T-helper 1 cell treated with Interleukin-12 subunit alpha and Interleukin-12 subunit beta and Interleukin-4 antibody, amounts not matched to agents 30 μg/mL and 1 μg/mL, for 36 hours (primary cell): ENCODE results near the gene TAF5.

Experiments
- H3K27ac Mint-ChIP-seq: one replicate; pipeline ENCODE4 v1.8.0; 2021; ENCODE audit warnings: mild to moderate bottlenecking, mixed read lengths
- H3K27me3 Mint-ChIP-seq: one replicate; pipeline ENCODE4 v1.8.0; 2021; ENCODE audit warnings: low read depth, mixed read lengths
- H3K36me3 Mint-ChIP-seq: one replicate; pipeline ENCODE4 v1.8.0; 2021; ENCODE audit warnings: low read depth, mixed read lengths
- H3K4me1 Mint-ChIP-seq: one replicate; pipeline ENCODE4 v1.8.0; 2021; ENCODE audit warnings: low read depth, mixed read lengths
- H3K4me3 Mint-ChIP-seq: one replicate; pipeline ENCODE4 v1.8.0; 2021; ENCODE audit warnings: mild to moderate bottlenecking, moderate library complexity, mixed read lengths
- H3K9me3 Mint-ChIP-seq: one replicate; pipeline ENCODE4 v1.8.0; 2021; ENCODE audit warnings: mixed read lengths

The TAF5 gene

DNA sequence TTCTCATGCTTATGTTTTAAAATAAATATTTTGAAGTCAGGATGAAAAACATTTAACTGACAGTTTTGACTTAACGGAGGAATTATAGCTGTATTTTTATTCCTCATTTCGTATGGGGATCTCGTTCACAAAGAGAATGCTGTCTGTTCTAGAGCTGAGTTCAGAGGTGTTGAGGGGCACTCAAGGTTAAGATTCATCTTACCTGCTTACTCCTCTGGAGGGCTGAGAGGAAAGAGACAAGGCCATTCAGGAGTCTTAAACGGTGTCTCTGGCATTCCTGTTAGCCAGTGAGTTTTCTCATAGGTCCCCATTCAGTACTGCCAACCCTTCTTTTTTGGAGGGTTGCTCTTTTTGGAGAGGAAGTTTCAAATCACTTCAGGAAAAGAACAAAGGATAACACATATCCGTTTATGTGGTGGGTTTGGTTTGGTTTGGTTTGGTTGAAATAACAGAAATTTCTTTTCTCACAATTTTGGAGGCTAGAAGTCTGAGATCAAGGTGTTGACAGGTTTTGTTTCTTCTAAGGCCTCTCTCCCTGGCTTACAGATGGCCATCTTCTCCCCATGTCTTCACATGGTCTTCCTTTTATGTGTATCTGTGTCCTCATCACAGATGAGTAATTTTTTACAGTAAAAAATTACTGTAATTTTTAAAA is 61.3 kb downstream of the TAF5 start:
- Mint-ChIP-seq H3K36me3 (peaks cover 64% of the 10 kb centered on the region), H3K9me3 (no peaks in the 10 kb centered on the region), H3K27ac (peak overlapping the region; percentile 64), H3K27me3 (no peaks in the 10 kb centered on the region), H3K4me1 (peaks cover 42% of the 10 kb centered on the region), H3K4me3 (no peak overlapping the region)

DNA sequence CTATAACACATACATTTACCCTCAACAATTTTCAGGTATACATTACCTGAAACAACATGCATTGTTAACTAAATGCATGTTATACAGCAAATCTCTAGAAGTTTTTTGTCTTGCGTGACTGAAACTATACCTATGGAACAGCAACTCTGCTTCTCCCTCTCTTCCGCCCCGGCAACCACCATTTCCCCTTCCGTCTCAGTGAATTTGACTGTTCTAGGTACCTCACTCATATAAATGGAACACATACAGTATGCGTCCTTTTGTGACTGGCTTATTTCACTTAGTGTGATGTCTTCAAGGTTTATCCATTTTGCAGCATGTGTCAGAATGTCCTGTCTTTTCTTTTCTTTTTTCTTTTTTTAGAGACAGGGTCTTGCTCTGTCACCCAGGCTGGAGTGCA is 61.9 kb downstream of the TAF5 start:
- H3K27ac Mint-ChIP-seq: peak overlapping the region; percentile 64
- peak overlapping the region; percentile 30 for H3K4me3 Mint-ChIP-seq
- H3K27me3 Mint-ChIP-seq: no peaks in the 10 kb centered on the region
- H3K9me3 Mint-ChIP-seq: no peaks in the 10 kb centered on the region
- peaks cover 60% of the 10 kb centered on the region for H3K36me3 Mint-ChIP-seq
- H3K4me1 Mint-ChIP-seq: peaks cover 42% of the 10 kb centered on the region

DNA sequence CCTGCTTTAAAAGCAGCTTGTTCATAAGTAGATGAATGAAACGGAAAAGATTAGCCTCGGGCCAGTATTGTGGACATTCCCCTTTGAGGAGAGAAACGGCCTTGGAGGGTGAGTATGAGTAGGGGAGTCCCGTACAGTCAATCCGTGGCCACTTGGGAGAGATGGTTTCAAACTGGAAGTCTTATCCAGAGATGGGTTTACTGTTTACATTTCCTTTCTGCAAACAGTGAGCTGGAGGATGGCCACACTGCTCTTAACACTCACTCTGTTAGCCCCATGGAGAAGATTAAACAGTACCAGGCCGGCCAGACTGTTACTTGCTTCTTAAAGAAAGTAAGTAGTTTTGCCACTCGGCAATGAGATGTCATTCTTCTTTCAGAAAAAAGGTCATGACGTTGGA is 64.1 kb downstream of the TAF5 start:
- no peaks in the 10 kb centered on the region for H3K9me3 Mint-ChIP-seq
- peaks cover 59% of the 10 kb centered on the region for H3K36me3 Mint-ChIP-seq
- no peaks in the 10 kb centered on the region for H3K27me3 Mint-ChIP-seq
- H3K4me3 Mint-ChIP-seq: no peak overlapping the region
- peaks cover 43% of the 10 kb centered on the region for H3K4me1 Mint-ChIP-seq
- H3K27ac Mint-ChIP-seq: peak overlapping the region; percentile 8

DNA sequence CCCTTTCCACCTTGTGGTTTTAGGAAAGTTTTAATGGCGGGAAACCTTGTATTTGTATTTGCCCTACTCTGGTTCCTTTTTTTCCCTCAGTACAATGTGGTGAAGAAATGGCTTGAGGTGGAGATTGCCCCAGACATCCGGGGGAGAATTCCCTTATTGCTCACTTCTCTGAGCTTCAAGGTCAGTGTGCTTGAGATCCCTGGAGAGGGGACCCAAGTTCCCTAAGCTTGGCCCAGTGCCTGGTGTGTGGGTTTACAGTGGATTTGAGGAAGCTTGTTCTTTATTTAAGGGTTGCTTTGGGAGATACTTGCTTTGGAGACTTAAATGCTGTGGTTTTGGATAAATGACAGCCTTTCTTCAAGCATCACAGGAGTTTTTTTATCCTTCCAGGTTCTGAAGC is 66.1 kb downstream of the TAF5 start:
- Mint-ChIP-seq H3K9me3 (no peaks in the 10 kb centered on the region), H3K36me3 (peaks cover 58% of the 10 kb centered on the region), H3K4me1 (peaks cover 34% of the 10 kb centered on the region), H3K27me3 (no peaks in the 10 kb centered on the region), H3K27ac (no peak overlapping the region), H3K4me3 (no peak overlapping the region)
